GM12873 (cell line): Measurements from ENCODE around the gene MAD2L2.

Experiments used
- CTCF ChIP-seq: IDR thresholded peaks from 2 replicates; pipeline ENCODE4 v1.5.1; 2012; ENCODE audit warnings: low read depth, mild to moderate bottlenecking, moderate library complexity, low read length, control low read depth; ENCODE audit not compliant: insufficient read depth; ENCODE audit errors: missing control alignments

The MAD2L2 gene

GRCh38 chr1:11645670-11646265 is 35.2 kb downstream of the MAD2L2 start:
- TF ChIP-seq CTCF, result peak; percentile 83

GRCh38 chr1:11645270-11645669 is 35.7 kb downstream of the MAD2L2 start:
- no peak for TF ChIP-seq CTCF

GRCh38 chr1:11643782-11644181 is 37.2 kb downstream of the MAD2L2 start:
- no peak for TF ChIP-seq CTCF

GRCh38 chr1:11642418-11643017 is 38.4 kb downstream of the MAD2L2 start:
- TF ChIP-seq CTCF, result peak; percentile 97

GRCh38 chr1:11641776-11642305 is 39.1 kb downstream of the MAD2L2 start:
- TF ChIP-seq CTCF, result no peak

GRCh38 chr1:11640944-11641343 is 40.0 kb downstream of the MAD2L2 start:
- no peak for TF ChIP-seq CTCF

- no peak for TF ChIP-seq CTCF
These were observed 40.8 kb downstream of the MAD2L2 start for GRCh38 chr1:11640101-11640500.
